ENCODE measurements around the gene STPG3. TPM values are rescaled to one million over a fixed set of nuclear protein-coding genes. Genes with fewer than 3 reads are reported as not detected.

The STPG3 gene
- total RNA-seq, 1 donor from 2014 or later = not detected

- H3K4me3 Mint-ChIP-seq (ENCODE audit: low read depth) = peak overlapping the region; percentile 63
Measured at GRCh38 chr9:137298401-137299202, 47.5 kb downstream of the STPG3 start.

GRCh38 chr9:137299203-137299565 is 48.1 kb downstream of the STPG3 start:
- Mint-ChIP-seq H3K4me3 (ENCODE audit: low read depth) (peak overlapping the region; percentile 63), H3K36me3 (ENCODE audit: insufficient read depth) (no peaks in the 10 kb centered on the region), H3K27ac (peak overlapping the region; percentile 45), H3K4me1 (ENCODE audit: low read depth) (peaks cover 39% of the 10 kb centered on the region), H3K27me3 (peaks cover 3% of the 10 kb centered on the region), H3K9me3 (ENCODE audit: low read depth) (no peaks in the 10 kb centered on the region)
- peak; percentile 16 for TF ChIP-seq CTCF (IDR thresholded peaks at IDR 0.05; ENCODE audit: unreplicated experiment)
- DNase-seq (ENCODE audit: low spot score, unreplicated experiment) = no peak

More at GRCh38 chr9:137298401-137299202, 47.5 kb downstream of the STPG3 start:
- Mint-ChIP-seq H3K36me3 (ENCODE audit: insufficient read depth) (no peaks in the 10 kb centered on the region), H3K4me1 (ENCODE audit: low read depth) (peaks cover 42% of the 10 kb centered on the region), H3K27ac (peak overlapping the region; percentile 45), H3K27me3 (peaks cover 3% of the 10 kb centered on the region), H3K9me3 (ENCODE audit: low read depth) (no peaks in the 10 kb centered on the region)
- TF ChIP-seq CTCF (IDR thresholded peaks at IDR 0.05; ENCODE audit: unreplicated experiment) = no peak
- peak; percentile 14 for DNase-seq (ENCODE audit: low spot score, unreplicated experiment)

GRCh38 chr9:137299938-137300337 is 48.9 kb downstream of the STPG3 start:
- Mint-ChIP-seq H3K27ac (peak overlapping the region; percentile 89), H3K36me3 (ENCODE audit: insufficient read depth) (no peaks in the 10 kb centered on the region), H3K9me3 (ENCODE audit: low read depth) (no peaks in the 10 kb centered on the region), H3K4me1 (ENCODE audit: low read depth) (peaks cover 39% of the 10 kb centered on the region), H3K4me3 (ENCODE audit: low read depth) (peak overlapping the region; percentile 90), H3K27me3 (peaks cover 3% of the 10 kb centered on the region)
- no peak for TF ChIP-seq CTCF (IDR thresholded peaks at IDR 0.05; ENCODE audit: unreplicated experiment)
- peak; percentile 11 for DNase-seq (ENCODE audit: low spot score, unreplicated experiment)

- Mint-ChIP-seq H3K27me3 (peaks cover 3% of the 10 kb centered on the region), H3K9me3 (ENCODE audit: low read depth) (no peaks in the 10 kb centered on the region), H3K4me1 (ENCODE audit: low read depth) (peaks cover 42% of the 10 kb centered on the region), H3K4me3 (ENCODE audit: low read depth) (peak overlapping the region; percentile 90), H3K36me3 (ENCODE audit: insufficient read depth) (no peaks in the 10 kb centered on the region), H3K27ac (peak overlapping the region; percentile 92)
- DNase-seq (ENCODE audit: low spot score, unreplicated experiment) = peak; percentile 15
- TF ChIP-seq CTCF (IDR thresholded peaks at IDR 0.05; ENCODE audit: unreplicated experiment) = no peak
Measured at GRCh38 chr9:137300567-137301080, 49.5 kb downstream of the STPG3 start.

GRCh38 chr9:137301081-137301947 is 50.2 kb downstream of the STPG3 start:
- DNase-seq (ENCODE audit: low spot score, unreplicated experiment) = peak; percentile 54

More at GRCh38 chr9:137301081-137301947, 50.2 kb downstream of the STPG3 start:
- no peaks in the 10 kb centered on the region for H3K9me3 Mint-ChIP-seq (ENCODE audit: low read depth)
- peaks cover 42% of the 10 kb centered on the region for H3K4me1 Mint-ChIP-seq (ENCODE audit: low read depth)
- no peaks in the 10 kb centered on the region for H3K36me3 Mint-ChIP-seq (ENCODE audit: insufficient read depth)
- peaks cover 3% of the 10 kb centered on the region for H3K27me3 Mint-ChIP-seq
- peak; percentile 45 for TF ChIP-seq CTCF (IDR thresholded peaks at IDR 0.05; ENCODE audit: unreplicated experiment)
- H3K4me3 Mint-ChIP-seq (ENCODE audit: low read depth) = peak overlapping the region; percentile 90
- H3K27ac Mint-ChIP-seq = peak overlapping the region; percentile 92

All from progenitor cell of endocrine pancreas (in vitro differentiated cells).